PFSK-1 (cell line): Measurements from ENCODE around the gene PRLR.

ENCODE experiments used
- POLR2AphosphoS5 ChIP-seq: IDR thresholded peaks from 2 replicates; pipeline ENCODE4 v1.6.1; 2012; ENCODE audit warnings: low read depth, mild to moderate bottlenecking, control low read depth, low read length, moderate library complexity
- SIN3A ChIP-seq: IDR thresholded peaks from 2 replicates; pipeline ENCODE4 v1.6.1; 2012; ENCODE audit warnings: mild to moderate bottlenecking, low read length, moderate library complexity, borderline replicate concordance; ENCODE audit not compliant: insufficient read depth
- TAF1 ChIP-seq: IDR thresholded peaks from 2 replicates; pipeline ENCODE4 v1.6.1; 2012; ENCODE audit warnings: low read length, control low read depth, borderline replicate concordance; ENCODE audit not compliant: insufficient read depth

GRCh38 chr5:35269006-35269405, 38.7 kb upstream of the PRLR start:
- TF ChIP-seq SIN3A (no peak), TAF1 (no peak), POLR2AphosphoS5 (no peak)
